ENCODE measurements around the gene CYGB. TPM values are rescaled to one million over a fixed set of nuclear protein-coding genes. Genes with fewer than 3 reads are reported as not detected.

CYGB gene
- total RNA-seq, 1 donor from 2014 or later: 30.0 TPM

GRCh38 chr17:76490112-76490710 lies 47.3 kb downstream of the CYGB start:
- intact Hi-C loops (cut with DNase I): loop anchor here (10.0 kb wide), 1 partner anchor 185 kb away; the partner anchor contains the start of gene QRICH2
- Histone ChIP-seq H3K36me3 (no peaks in the 10 kb centered on the region), H3K4me1 (peaks cover 34% of the 10 kb centered on the region), H3K4me3 (no peak overlapping the region), H3K9me3 (no peaks in the 10 kb centered on the region), H3K27me3 (no peaks in the 10 kb centered on the region), H3K27ac (no peak overlapping the region)
- no peak for DNase-seq (ENCODE audit: extremely low spot score in 2 of 2)
- TF ChIP-seq CTCF (IDR thresholded peaks at IDR 0.05) (no peak), POLR2AphosphoS5 (IDR thresholded peaks at IDR 0.05; ENCODE audit: insufficient read depth in 1 of 2, low read depth in 1 of 2) (no peak)

GRCh38 chr17:76487451-76488192 lies 49.9 kb downstream of the CYGB start:
- Histone ChIP-seq H3K9me3 (no peaks in the 10 kb centered on the region), H3K4me1 (peaks cover 18% of the 10 kb centered on the region), H3K27ac (no peak overlapping the region), H3K27me3 (no peaks in the 10 kb centered on the region), H3K4me3 (no peak overlapping the region), H3K36me3 (no peaks in the 10 kb centered on the region)
- TF ChIP-seq CTCF (IDR thresholded peaks at IDR 0.05) (no peak), POLR2A (IDR thresholded peaks at IDR 0.05) (no peak), POLR2AphosphoS5 (IDR thresholded peaks at IDR 0.05; ENCODE audit: insufficient read depth in 1 of 2, low read depth in 1 of 2) (no peak)
- no peak for DNase-seq (ENCODE audit: extremely low spot score in 2 of 2)
- intact Hi-C loops (cut with DNase I): no loop called here

- no peaks in the 10 kb centered on the region for H3K27me3 ChIP-seq
- H3K36me3 ChIP-seq: no peaks in the 10 kb centered on the region
- peaks cover 3% of the 10 kb centered on the region for H3K4me1 ChIP-seq
- DNase-seq (ENCODE audit: extremely low spot score in 2 of 2): no peak
- TF ChIP-seq POLR2A (IDR thresholded peaks at IDR 0.05) (no peak), POLR2AphosphoS5 (IDR thresholded peaks at IDR 0.05; ENCODE audit: insufficient read depth in 1 of 2, low read depth in 1 of 2) (peak in 1 of 2 donors; percentile 17)
- intact Hi-C loops (cut with DNase I): no loop called here
- H3K4me3 ChIP-seq: no peak overlapping the region
- no peak overlapping the region for H3K27ac ChIP-seq
- H3K9me3 ChIP-seq: no peaks in the 10 kb centered on the region
These were observed 51.9 kb downstream of the CYGB start for GRCh38 chr17:76485569-76485968.

GRCh38 chr17:76484228-76484725 lies 53.2 kb downstream of the CYGB start:
- Histone ChIP-seq H3K36me3 (no peaks in the 10 kb centered on the region), H3K27ac (no peak overlapping the region), H3K27me3 (no peaks in the 10 kb centered on the region), H3K9me3 (no peaks in the 10 kb centered on the region), H3K4me3 (no peak overlapping the region), H3K4me1 (no peaks in the 10 kb centered on the region)
- intact Hi-C loops (cut with DNase I): no loop called here
- TF ChIP-seq POLR2AphosphoS5 (IDR thresholded peaks at IDR 0.05; ENCODE audit: insufficient read depth in 1 of 2, low read depth in 1 of 2) (no peak), CTCF (IDR thresholded peaks at IDR 0.05) (no peak), POLR2A (IDR thresholded peaks at IDR 0.05) (no peak)
- no peak for DNase-seq (ENCODE audit: extremely low spot score in 2 of 2)

GRCh38 chr17:76481071-76481655 lies 56.3 kb downstream of the CYGB start:
- Histone ChIP-seq H3K27ac (no peak overlapping the region), H3K36me3 (peaks cover 0 to 4% of the 10 kb centered on the region in 2 donors), H3K9me3 (no peaks in the 10 kb centered on the region), H3K4me1 (no peaks in the 10 kb centered on the region), H3K27me3 (no peaks in the 10 kb centered on the region), H3K4me3 (no peak overlapping the region)
- intact Hi-C loops (cut with DNase I): no loop called here
- no peak for DNase-seq (ENCODE audit: extremely low spot score in 2 of 2)
- no peak for TF ChIP-seq CTCF (IDR thresholded peaks at IDR 0.05)
- no peak for TF ChIP-seq POLR2AphosphoS5 (IDR thresholded peaks at IDR 0.05; ENCODE audit: insufficient read depth in 1 of 2, low read depth in 1 of 2)
- no peak for TF ChIP-seq POLR2A (IDR thresholded peaks at IDR 0.05)

Data from vagina (tissue), 2 donors.